Loucy (cell line): ENCODE measurements around the gene SDF4.
"Not testable (repeated sequence)": the region's sequence is repeated elsewhere in the genome, so short reads cannot be mapped to it uniquely, and the experiment has no call there.

Experiments used
- H2AFZ ChIP-seq: fragments of 200-600 bp; sonication (generic); 2 replicates; pipeline ENCODE4 v1.6.0; 2016; ENCODE audit warnings: antibody characterized with exemption, mild to moderate bottlenecking, low read length, moderate library complexity
- H3F3A ChIP-seq: fragments of 200-600 bp; 2 replicates; pipeline ENCODE4 v1.6.0; 2016; ENCODE audit warnings: antibody characterized with exemption, low read depth, mild to moderate bottlenecking
- H3K27me3 ChIP-seq: fragments of 200-600 bp; sonication (generic); 2 replicates; pipeline ENCODE4 v1.6.1; 2014; ENCODE audit warnings: low read length, mild to moderate bottlenecking; ENCODE audit not compliant: insufficient read depth, poor library complexity, severe bottlenecking
- H3K36me3 ChIP-seq: fragments of 200-600 bp; sonication (generic); 2 replicates; pipeline ENCODE4 v1.6.1; 2016; ENCODE audit warnings: low read length; ENCODE audit not compliant: insufficient read depth
- H3K4me1 ChIP-seq: fragments of 200-600 bp; sonication (generic); 2 replicates; pipeline ENCODE4 v1.5.1; 2014; ENCODE audit warnings: low read length, mild to moderate bottlenecking; ENCODE audit not compliant: insufficient read depth, poor library complexity, severe bottlenecking
- H3K4me2 ChIP-seq: fragments of 200-600 bp; sonication (generic); 2 replicates; pipeline ENCODE4 v1.6.0; 2014; ENCODE audit warnings: antibody characterized with exemption, low read length, low read depth, mild to moderate bottlenecking; ENCODE audit not compliant: poor library complexity, severe bottlenecking
- H3K4me3 ChIP-seq: fragments of 200-600 bp; sonication (generic); 2 replicates; pipeline ENCODE4 v1.5.1; 2014; ENCODE audit warnings: low read length, mild to moderate bottlenecking, mixed read lengths; ENCODE audit not compliant: poor library complexity, severe bottlenecking
- H3K79me2 ChIP-seq: fragments of 200-600 bp; sonication (generic); 2 replicates; pipeline ENCODE4 v1.6.1; 2014; ENCODE audit warnings: low read length; ENCODE audit not compliant: insufficient read depth
- H3K9ac ChIP-seq: fragments of 200-600 bp; sonication (generic); 2 replicates; pipeline ENCODE4 v1.6.0; 2014; ENCODE audit warnings: mild to moderate bottlenecking, low read depth, low read length, moderate library complexity; ENCODE audit not compliant: poor library complexity, severe bottlenecking
- H3K9me2 ChIP-seq: fragments of 200-600 bp; sonication (generic); replicated peaks from 2 replicates; pipeline ENCODE4 v1.6.1; 2016; ENCODE audit warnings: low read depth, low read length, mixed read lengths
- H3K9me3 ChIP-seq: fragments of 200-600 bp; sonication (generic); 2 replicates; pipeline ENCODE4 v1.6.1; 2014; ENCODE audit warnings: mild to moderate bottlenecking, antibody characterized with exemption, low read length, low read depth; ENCODE audit not compliant: insufficient read depth
- H4K20me1 ChIP-seq: fragments of 200-600 bp; sonication (generic); 2 replicates; pipeline ENCODE4 v1.6.0; 2014; ENCODE audit warnings: antibody characterized with exemption, low read length, mild to moderate bottlenecking; ENCODE audit not compliant: insufficient read depth, poor library complexity, severe bottlenecking
- CTCF ChIP-seq: fragments of 200-600 bp; sonication (generic); conservative IDR thresholded peaks from 2 replicates; pipeline ENCODE4 v1.5.1; 2014; ENCODE audit warnings: mild to moderate bottlenecking, antibody characterized with exemption, low read length
- EZH2phosphoT487 ChIP-seq: fragments of 200-600 bp; IDR thresholded peaks from 2 replicates; pipeline ENCODE4 v1.6.1; 2018; ENCODE audit warnings: antibody characterized with exemption, mild to moderate bottlenecking, moderate library complexity, borderline replicate concordance

SDF4 gene

GRCh38 chr1:1250786-1251284 is 19.0 kb upstream of the SDF4 start:
- no peaks in the 10 kb centered on the region for H4K20me1 ChIP-seq
- H3K9ac ChIP-seq, result peak overlapping the region; percentile 82
- H2AFZ ChIP-seq, result no peak overlapping the region
- no peaks in the 10 kb centered on the region for H3F3A ChIP-seq
- no peaks in the 10 kb centered on the region for H3K79me2 ChIP-seq
- peaks cover 13% of the 10 kb centered on the region for H3K4me1 ChIP-seq
- peaks cover 18% of the 10 kb centered on the region; the same call in 1 of the 2 replicates for H3K36me3 ChIP-seq
- no peaks in the 10 kb centered on the region for H3K27me3 ChIP-seq
- H3K9me2 ChIP-seq, result no peaks in the 10 kb centered on the region
- H3K4me2 ChIP-seq, result peak overlapping the region; percentile 54
- H3K9me3 ChIP-seq, result no peaks in the 10 kb centered on the region
- TF ChIP-seq CTCF (no peak), EZH2phosphoT487 (no peak)
- H3K4me3 ChIP-seq, result peak overlapping the region; percentile 14

- H3K9ac ChIP-seq, H3K79me2 ChIP-seq, H3K9me3 ChIP-seq, H3K27me3 ChIP-seq, H3K4me3 ChIP-seq, H2AFZ ChIP-seq, H3K36me3 ChIP-seq, H3F3A ChIP-seq, H3K4me2 ChIP-seq, H4K20me1 ChIP-seq, H3K9me2 ChIP-seq: not testable (repeated sequence)
- H3K4me1 ChIP-seq, result peaks cover 13% of the 10 kb centered on the region
These were observed 16.5 kb upstream of the SDF4 start for GRCh38 chr1:1248009-1248913.

DNA sequence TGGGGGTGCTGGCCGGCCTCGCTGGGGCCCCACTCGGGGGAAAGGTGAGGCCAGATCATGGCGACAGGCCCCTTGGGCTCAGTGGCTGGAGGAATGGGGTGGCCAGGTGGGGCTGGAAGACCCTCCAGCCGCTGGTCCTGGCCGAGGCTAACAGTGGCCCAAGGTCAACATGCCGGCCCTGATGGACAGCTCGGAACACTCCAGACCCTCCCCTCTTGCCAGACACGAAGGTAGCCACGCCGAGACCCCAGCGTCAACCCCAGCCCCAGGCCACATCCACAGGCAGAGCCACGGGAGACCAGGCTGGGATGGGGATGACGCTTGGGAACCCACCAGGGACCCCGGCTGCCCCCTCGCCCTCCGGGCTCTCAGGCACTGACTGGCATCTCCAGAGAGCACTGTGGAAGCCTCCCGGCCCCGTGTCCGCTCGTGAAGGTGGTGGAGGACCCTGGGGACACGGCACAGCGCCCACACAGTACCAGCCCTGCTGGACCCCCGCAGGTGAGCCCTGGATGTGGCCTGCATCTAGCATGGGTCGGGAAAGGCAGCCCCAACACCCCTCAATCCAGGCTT is 15.6 kb upstream of the SDF4 start:
- no peaks in the 10 kb centered on the region for H3K79me2 ChIP-seq

More for the DNA sequence above, 15.6 kb upstream of the SDF4 start:
- Histone ChIP-seq H3K4me3 (no peak overlapping the region), H3K4me2 (no peak overlapping the region), H2AFZ (no peak overlapping the region), H3K9me3 (no peaks in the 10 kb centered on the region), H3K4me1 (peaks cover 13% of the 10 kb centered on the region), H3K9ac (no peak overlapping the region), H3K27me3 (no peaks in the 10 kb centered on the region), H3F3A (no peaks in the 10 kb centered on the region), H3K36me3 (no peaks in the 10 kb centered on the region), H4K20me1 (no peaks in the 10 kb centered on the region), H3K9me2 (no peaks in the 10 kb centered on the region)
- no peak for TF ChIP-seq CTCF
- no peak for TF ChIP-seq EZH2phosphoT487
